GM12878 (cell line): ENCODE results near the gene DUSP22. TPM values are rescaled to one million over a fixed set of nuclear protein-coding genes. Genes with fewer than 3 reads are reported as not detected.

Source experiments
- BACH1 ChIP-seq: fragments of 450-650 bp; IDR thresholded peaks from 2 replicates; pipeline ENCODE4 v1.6.1; 2017; ENCODE audit warnings: mild to moderate bottlenecking, borderline replicate concordance
- BRCA1 ChIP-seq: IDR thresholded peaks from 2 replicates; pipeline ENCODE4 v1.6.1; 2011; ENCODE audit warnings: low read depth, low read length, improper control_type of control experiment
- CREB1 ChIP-seq: IDR thresholded peaks from 2 replicates; pipeline ENCODE4 v1.6.1; 2012; ENCODE audit warnings: low read depth, mild to moderate bottlenecking, inconsistent platforms
- CTCF ChIP-seq, 3 experiments: IDR thresholded peaks in 2 of 3; conservative IDR thresholded peaks in 1 of 3; 2 replicates each; pipeline ENCODE4 v1.5.1; 2011; ENCODE audit warnings: low read depth in 3 of 3, low read length in 3 of 3, mild to moderate bottlenecking in 3 of 3, control low read depth in 2 of 3, moderate library complexity in 2 of 3, inconsistent platforms in 1 of 3, mixed read lengths in 1 of 3; ENCODE audit not compliant: control insufficient read depth in 2 of 3, insufficient read depth in 1 of 3; ENCODE audit errors: extremely low read depth in 1 of 3
- CUX1 ChIP-seq: IDR thresholded peaks from 2 replicates; pipeline ENCODE4 v1.6.1; 2012; ENCODE audit warnings: improper control_type of control experiment, low read depth, low read length; ENCODE audit not compliant: insufficient replicate concordance
- EP300 ChIP-seq, 2 experiments: fragments of 150-350 bp in 1 of 2; IDR thresholded peaks; 2 replicates each; pipeline ENCODE4 v1.6.1; 2011 to 2012; ENCODE audit warnings: low read depth in 2 of 2, low read length in 2 of 2, borderline replicate concordance in 1 of 2, improper control_type of control experiment in 1 of 2, inconsistent platforms in 1 of 2; ENCODE audit not compliant: control insufficient read depth in 1 of 2
- GABPA ChIP-seq: IDR thresholded peaks from 2 replicates; pipeline ENCODE4 v1.6.1; 2014; ENCODE audit warnings: antibody characterized with exemption, low read depth, mild to moderate bottlenecking, inconsistent platforms
- LARP7 ChIP-seq: fragments of 450-650 bp; IDR thresholded peaks from 2 replicates; pipeline ENCODE4 v1.6.1; 2017; ENCODE audit warnings: mild to moderate bottlenecking
- MEF2A ChIP-seq: IDR thresholded peaks from 2 replicates; pipeline ENCODE4 v1.6.1; 2011; ENCODE audit warnings: low read depth, mild to moderate bottlenecking, low read length, moderate library complexity; ENCODE audit not compliant: insufficient read depth
- MLLT1 ChIP-seq: fragments of 450-650 bp; IDR thresholded peaks from 2 replicates; pipeline ENCODE4 v1.6.1; 2016; ENCODE audit warnings: mild to moderate bottlenecking
- NFXL1 ChIP-seq: fragments of 450-650 bp; IDR thresholded peaks from 2 replicates; pipeline ENCODE4 v1.6.1; 2017; ENCODE audit warnings: antibody characterized with exemption, mild to moderate bottlenecking, borderline replicate concordance
- NFYB ChIP-seq: IDR thresholded peaks from 2 replicates; pipeline ENCODE4 v1.6.1; 2011; ENCODE audit warnings: low read depth, mild to moderate bottlenecking, low read length, improper control_type of control experiment, moderate library complexity; ENCODE audit not compliant: insufficient read depth
- PKNOX1 ChIP-seq: fragments of 450-650 bp; IDR thresholded peaks from 2 replicates; pipeline ENCODE4 v1.6.1; 2016; ENCODE audit warnings: mild to moderate bottlenecking
- SMC3 ChIP-seq: IDR thresholded peaks from 2 replicates; pipeline ENCODE4 v1.6.1; 2011; ENCODE audit warnings: low read length, improper control_type of control experiment, borderline replicate concordance
- SP1 ChIP-seq: IDR thresholded peaks from one replicate; pipeline ENCODE4 v1.6.1; 2011; ENCODE audit warnings: low read depth, low read length
- SRF ChIP-seq, 2 experiments: IDR thresholded peaks; 2 replicates each; pipeline ENCODE4 v1.6.1; 2011; ENCODE audit warnings: low read depth in 2 of 2, low read length in 2 of 2, mild to moderate bottlenecking in 1 of 2, moderate library complexity in 1 of 2
- TARDBP ChIP-seq: IDR thresholded peaks from 2 replicates; pipeline ENCODE4 v1.6.1; 2016; ENCODE audit warnings: borderline replicate concordance
- ZSCAN29 ChIP-seq: fragments of 450-650 bp; IDR thresholded peaks from 2 replicates; pipeline ENCODE4 v1.6.1; 2017; ENCODE audit warnings: mild to moderate bottlenecking, moderate library complexity
- polyA plus RNA-seq, 11 experiments: library from polyadenylated mRNA; depleted of rRNA in 4 of 11; unstranded in 6 of 11; stranded (reverse) in 5 of 11; fragments of >200 nt; fragmentation: Nextera tagmentation in 4 of 11; fragmentation: Illumina TruSeq in 1 of 11; extraction: Ambion mirVana in 4 of 11; extraction: Trizol in 1 of 11; gene quantifications; 1 replicate in 1 of 11; 2 replicates in 10 of 11; pipeline versions ENCODE4 v1.2.1 to v1.2.3, GENCODE V29; 2011 to 2016; ENCODE audit warnings: inconsistent platforms in 2 of 11, missing spikeins in 2 of 11, low read depth in 1 of 11
- total RNA-seq, 4 experiments: library from RNA; depleted of rRNA in 3 of 4; stranded (reverse); fragments of >200 nt in 3 of 4; fragmentation: Illumina TruSeq in 1 of 4; extraction: Trizol in 1 of 4; gene quantifications; 2 replicates each; pipeline versions ENCODE4 v1.2.1 to v1.2.3, GENCODE V29; 2013 to 2021

DUSP22 gene
- total and polyA plus RNA-seq, 10 of the 15 experiments (the other 5 are each of a cell fraction or from before 2014, with no cell fraction given) = 78.9 to 156 (median 107) TPM

GRCh38 chr6:381742-382461, 89.6 kb downstream of the DUSP22 start (continued):
- no peak for TF ChIP-seq TARDBP
- no peak for TF ChIP-seq SRF (IDR thresholded peaks at IDR 0.05; ENCODE audit: low read depth in 2 of 2, low read length in 2 of 2)
- TF ChIP-seq BRCA1 = no peak
- TF ChIP-seq MEF2A = 0 out of 2 replicates have a peak, but pooled peaks have one; percentile 8
- TF ChIP-seq PKNOX1 = no peak
- TF ChIP-seq NFXL1 = no peak
- no peak for TF ChIP-seq GABPA
- TF ChIP-seq SP1 = no peak
- no peak for TF ChIP-seq CUX1
- no peak for TF ChIP-seq ZSCAN29
- no peak for TF ChIP-seq CREB1
- no peak for TF ChIP-seq SMC3
- TF ChIP-seq EP300 (IDR thresholded peaks at IDR 0.05; ENCODE audit: borderline replicate concordance in 1 of 2, control insufficient read depth in 1 of 2, low read depth in 2 of 2, low read length in 2 of 2) = peak in 1 of 2 experiments; percentile 24; a peak in 1 of 4 replicates
- TF ChIP-seq MLLT1 = peak; percentile 63; the same call in 1 of the 2 replicates
- TF ChIP-seq CTCF (IDR thresholded peaks at IDR 0.05 in 2 of 3, conservative IDR thresholded peaks at IDR 0.05 in 1 of 3; ENCODE audit: control insufficient read depth in 2 of 3, extremely low read depth in 1 of 3, insufficient read depth in 1 of 3, low read depth in 3 of 3, low read length in 3 of 3) = no peak
- no peak for TF ChIP-seq BACH1
- no peak for TF ChIP-seq NFYB
- TF ChIP-seq LARP7 = no peak
